K562 (cell line): ENCODE results near the gene PRR35. TPM values are rescaled to one million over a fixed set of nuclear protein-coding genes. Genes with fewer than 3 reads are reported as not detected.

Source experiments
- CREB1 ChIP-seq, 2 experiments: sonication (generic) in 1 of 2; formaldehyde crosslinking in 1 of 2; IDR thresholded peaks; 2 replicates each; pipeline versions ENCODE4 v1.6.1 to v1.8.0; 2012 to 2022; ENCODE audit warnings: inconsistent platforms in 1 of 2, mild to moderate bottlenecking in 1 of 2, missing genetic modification reagents in 1 of 2, moderate library complexity in 1 of 2
- EWSR1 ChIP-seq: fragments of 450-650 bp; IDR thresholded peaks from 2 replicates; pipeline ENCODE4 v1.6.1; 2018; ENCODE audit warnings: borderline replicate concordance, mild to moderate bottlenecking, low read depth, moderate library complexity; ENCODE audit not compliant: partially characterized antibody
- FOXK2 ChIP-seq, 2 experiments: fragments of 450-650 bp; IDR thresholded peaks in 1 of 2; conservative IDR thresholded peaks in 1 of 2; 2 replicates each; pipeline ENCODE4 v1.6.1; 2016; ENCODE audit warnings: low read depth in 2 of 2, mild to moderate bottlenecking in 1 of 2
- GATAD2B ChIP-seq: fragments of 450-650 bp; IDR thresholded peaks from 2 replicates; pipeline ENCODE4 v1.6.1; 2017; ENCODE audit warnings: mild to moderate bottlenecking, borderline replicate concordance
- KHSRP ChIP-seq: fragments of 450-650 bp; IDR thresholded peaks from 2 replicates; pipeline ENCODE4 v1.6.1; 2017
- POU5F1 ChIP-seq: fragments of 150-350 bp; IDR thresholded peaks from 2 replicates; pipeline ENCODE4 v1.6.1; 2014; ENCODE audit warnings: borderline replicate concordance, low read length, low read depth, mild to moderate bottlenecking; ENCODE audit not compliant: partially characterized antibody
- RCOR1 ChIP-seq, 2 experiments: IDR thresholded peaks; 2 replicates each; pipeline ENCODE4 v1.6.1; 2012; ENCODE audit warnings: low read depth in 2 of 2, low read length in 2 of 2, borderline replicate concordance in 1 of 2, improper control_type of control experiment in 1 of 2
- RFX5 ChIP-seq: IDR thresholded peaks from 2 replicates; pipeline ENCODE4 v1.6.1; 2011; ENCODE audit warnings: low read depth, mild to moderate bottlenecking, improper control_type of control experiment, low read length
- SOX6 ChIP-seq: fragments of 450-650 bp; IDR thresholded peaks from 2 replicates; pipeline ENCODE4 v1.6.1; 2014; ENCODE audit warnings: mild to moderate bottlenecking
- SPI1 ChIP-seq: IDR thresholded peaks from 2 replicates; pipeline ENCODE4 v1.6.1; 2011; ENCODE audit warnings: low read depth, low read length, control low read depth, borderline replicate concordance
- ZNF175 ChIP-seq: fragments of 200-800 bp; sonication (Bioruptor generic); IDR thresholded peaks from 2 replicates; pipeline ENCODE4 v1.6.1; 2016; ENCODE audit warnings: low read depth, mild to moderate bottlenecking, missing genetic modification characterization, missing compliant biosample characterization
- polyA plus RNA-seq, 8 experiments: library from polyadenylated mRNA; depleted of rRNA in 4 of 8; stranded (reverse) in 5 of 8; unstranded in 3 of 8; fragments of >200 nt; fragmentation: Nextera tagmentation in 2 of 8; fragmentation: Illumina TruSeq in 1 of 8; extraction: Ambion mirVana in 2 of 8; extraction: Trizol in 1 of 8; gene quantifications; 2 replicates each; pipeline versions ENCODE4 v1.2.1 to v1.2.3, GENCODE V29; 2011 to 2014; ENCODE audit warnings: inconsistent platforms in 1 of 8, missing spikeins in 1 of 8
- total RNA-seq, 7 experiments: library from RNA; depleted of rRNA in 6 of 7; stranded (reverse); fragments of >200 nt in 6 of 7; fragmentation: Illumina TruSeq in 2 of 7; extraction: Trizol in 2 of 7; gene quantifications; 2 replicates each; pipeline versions ENCODE4 v1.2.1 to v1.2.3, GENCODE V29; 2011 to 2021; ENCODE audit warnings: low replicate concordance in 1 of 7
- TF ChIP-seq, protein P1 (sequence below): sonication (generic); formaldehyde crosslinking; IDR thresholded peaks from 2 replicates; pipeline ENCODE4 v1.8.0; 2023; ENCODE audit warnings: mild to moderate bottlenecking, missing genetic modification reagents
- TF ChIP-seq, protein P2 (sequence below): fragments of 250-450 bp; sonication (Bioruptor Pico); IDR thresholded peaks from 2 replicates; pipeline ENCODE4 v1.5.0; 2020; ENCODE audit warnings: mild to moderate bottlenecking
- TF ChIP-seq, protein P3 (sequence below): fragments of 250-450 bp; sonication (Bioruptor Pico); IDR thresholded peaks from 2 replicates; pipeline ENCODE4 v1.8.0; 2021; ENCODE audit warnings: borderline replicate concordance, mild to moderate bottlenecking, moderate library complexity; ENCODE audit not compliant: poor library complexity, severe bottlenecking
- TF ChIP-seq, protein P4 (sequence below): fragments of 450-650 bp; IDR thresholded peaks from 2 replicates; pipeline ENCODE4 v1.6.1; 2016; ENCODE audit warnings: low read depth

PRR35 gene
- total and polyA plus RNA-seq, 9 of the 15 experiments (the other 6 are each of a cell fraction or from before 2014, with no cell fraction given), result 0.17 to 0.45 (median 0.21) TPM; not detected in 5

DNA sequence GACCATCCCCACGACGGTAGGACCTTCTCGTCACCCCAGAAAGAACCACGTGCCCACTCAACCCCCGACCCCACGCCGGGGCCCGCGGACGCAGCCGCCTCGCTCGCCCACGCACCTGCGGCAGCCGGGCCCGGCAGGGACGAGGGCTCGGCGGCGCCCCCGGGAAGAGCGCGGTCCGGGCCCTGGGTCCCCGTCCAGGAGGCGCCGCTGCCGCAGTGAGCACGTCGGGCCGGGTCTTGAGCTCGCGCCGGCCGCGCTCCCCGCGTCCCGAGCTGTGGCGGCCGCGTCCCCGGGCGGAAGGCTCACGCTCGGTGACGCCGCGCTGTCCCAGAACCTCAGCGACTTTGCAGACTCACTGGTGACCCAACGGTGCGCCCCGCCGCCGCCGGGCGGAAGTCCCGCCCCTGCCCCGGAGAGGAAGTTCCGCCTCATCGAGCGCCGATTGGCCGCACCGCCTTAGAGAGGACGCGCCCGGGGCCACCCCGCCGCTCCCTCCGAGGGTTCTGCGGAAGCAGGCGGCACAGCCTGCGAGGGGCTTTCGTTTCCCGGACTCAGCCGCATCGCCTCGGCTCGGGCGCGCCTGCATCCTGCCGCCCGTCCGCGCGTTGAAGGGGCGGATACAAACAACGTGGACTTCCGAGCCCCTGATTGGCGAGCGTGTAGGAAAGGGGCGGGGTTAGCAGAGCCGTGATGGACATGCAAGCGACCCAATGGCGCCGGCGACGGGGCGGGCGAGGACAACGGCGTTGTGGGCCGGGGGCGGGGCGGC lies 28.9 kb downstream of the PRR35 start (continued):
- no peak; the same call in 1 of the 2 replicates for TF ChIP-seq GATAD2B
- no peak for TF ChIP-seq EWSR1
- peak; percentile 88 for TF ChIP-seq SPI1
- TF ChIP-seq, protein P1, sequence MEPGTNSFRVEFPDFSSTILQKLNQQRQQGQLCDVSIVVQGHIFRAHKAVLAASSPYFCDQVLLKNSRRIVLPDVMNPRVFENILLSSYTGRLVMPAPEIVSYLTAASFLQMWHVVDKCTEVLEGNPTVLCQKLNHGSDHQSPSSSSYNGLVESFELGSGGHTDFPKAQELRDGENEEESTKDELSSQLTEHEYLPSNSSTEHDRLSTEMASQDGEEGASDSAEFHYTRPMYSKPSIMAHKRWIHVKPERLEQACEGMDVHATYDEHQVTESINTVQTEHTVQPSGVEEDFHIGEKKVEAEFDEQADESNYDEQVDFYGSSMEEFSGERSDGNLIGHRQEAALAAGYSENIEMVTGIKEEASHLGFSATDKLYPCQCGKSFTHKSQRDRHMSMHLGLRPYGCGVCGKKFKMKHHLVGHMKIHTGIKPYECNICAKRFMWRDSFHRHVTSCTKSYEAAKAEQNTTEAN (CRISPR knock-in tag), result 0 out of 2 replicates have a peak, but pooled peaks have one; percentile 73
- TF ChIP-seq, protein P2, sequence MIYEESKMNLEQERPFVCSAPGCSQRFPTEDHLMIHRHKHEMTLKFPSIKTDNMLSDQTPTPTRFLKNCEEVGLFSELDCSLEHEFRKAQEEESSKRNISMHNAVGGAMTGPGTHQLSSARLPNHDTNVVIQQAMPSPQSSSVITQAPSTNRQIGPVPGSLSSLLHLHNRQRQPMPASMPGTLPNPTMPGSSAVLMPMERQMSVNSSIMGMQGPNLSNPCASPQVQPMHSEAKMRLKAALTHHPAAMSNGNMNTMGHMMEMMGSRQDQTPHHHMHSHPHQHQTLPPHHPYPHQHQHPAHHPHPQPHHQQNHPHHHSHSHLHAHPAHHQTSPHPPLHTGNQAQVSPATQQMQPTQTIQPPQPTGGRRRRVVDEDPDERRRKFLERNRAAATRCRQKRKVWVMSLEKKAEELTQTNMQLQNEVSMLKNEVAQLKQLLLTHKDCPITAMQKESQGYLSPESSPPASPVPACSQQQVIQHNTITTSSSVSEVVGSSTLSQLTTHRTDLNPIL (CRISPR knock-in tag), result no peak
- TF ChIP-seq CREB1 (IDR thresholded peaks at IDR 0.05), result peak; percentile 35
- peak; percentile 79 for TF ChIP-seq CREB1 (CRISPR knock-in tag; IDR thresholded peaks at IDR 0.05)
- TF ChIP-seq KHSRP, result no peak
- TF ChIP-seq, protein P3, sequence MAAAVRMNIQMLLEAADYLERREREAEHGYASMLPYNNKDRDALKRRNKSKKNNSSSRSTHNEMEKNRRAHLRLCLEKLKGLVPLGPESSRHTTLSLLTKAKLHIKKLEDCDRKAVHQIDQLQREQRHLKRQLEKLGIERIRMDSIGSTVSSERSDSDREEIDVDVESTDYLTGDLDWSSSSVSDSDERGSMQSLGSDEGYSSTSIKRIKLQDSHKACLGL (CRISPR knock-in tag), result no peak
- no peak; the same call in 1 of the 2 replicates for TF ChIP-seq SOX6
- TF ChIP-seq, protein P4, sequence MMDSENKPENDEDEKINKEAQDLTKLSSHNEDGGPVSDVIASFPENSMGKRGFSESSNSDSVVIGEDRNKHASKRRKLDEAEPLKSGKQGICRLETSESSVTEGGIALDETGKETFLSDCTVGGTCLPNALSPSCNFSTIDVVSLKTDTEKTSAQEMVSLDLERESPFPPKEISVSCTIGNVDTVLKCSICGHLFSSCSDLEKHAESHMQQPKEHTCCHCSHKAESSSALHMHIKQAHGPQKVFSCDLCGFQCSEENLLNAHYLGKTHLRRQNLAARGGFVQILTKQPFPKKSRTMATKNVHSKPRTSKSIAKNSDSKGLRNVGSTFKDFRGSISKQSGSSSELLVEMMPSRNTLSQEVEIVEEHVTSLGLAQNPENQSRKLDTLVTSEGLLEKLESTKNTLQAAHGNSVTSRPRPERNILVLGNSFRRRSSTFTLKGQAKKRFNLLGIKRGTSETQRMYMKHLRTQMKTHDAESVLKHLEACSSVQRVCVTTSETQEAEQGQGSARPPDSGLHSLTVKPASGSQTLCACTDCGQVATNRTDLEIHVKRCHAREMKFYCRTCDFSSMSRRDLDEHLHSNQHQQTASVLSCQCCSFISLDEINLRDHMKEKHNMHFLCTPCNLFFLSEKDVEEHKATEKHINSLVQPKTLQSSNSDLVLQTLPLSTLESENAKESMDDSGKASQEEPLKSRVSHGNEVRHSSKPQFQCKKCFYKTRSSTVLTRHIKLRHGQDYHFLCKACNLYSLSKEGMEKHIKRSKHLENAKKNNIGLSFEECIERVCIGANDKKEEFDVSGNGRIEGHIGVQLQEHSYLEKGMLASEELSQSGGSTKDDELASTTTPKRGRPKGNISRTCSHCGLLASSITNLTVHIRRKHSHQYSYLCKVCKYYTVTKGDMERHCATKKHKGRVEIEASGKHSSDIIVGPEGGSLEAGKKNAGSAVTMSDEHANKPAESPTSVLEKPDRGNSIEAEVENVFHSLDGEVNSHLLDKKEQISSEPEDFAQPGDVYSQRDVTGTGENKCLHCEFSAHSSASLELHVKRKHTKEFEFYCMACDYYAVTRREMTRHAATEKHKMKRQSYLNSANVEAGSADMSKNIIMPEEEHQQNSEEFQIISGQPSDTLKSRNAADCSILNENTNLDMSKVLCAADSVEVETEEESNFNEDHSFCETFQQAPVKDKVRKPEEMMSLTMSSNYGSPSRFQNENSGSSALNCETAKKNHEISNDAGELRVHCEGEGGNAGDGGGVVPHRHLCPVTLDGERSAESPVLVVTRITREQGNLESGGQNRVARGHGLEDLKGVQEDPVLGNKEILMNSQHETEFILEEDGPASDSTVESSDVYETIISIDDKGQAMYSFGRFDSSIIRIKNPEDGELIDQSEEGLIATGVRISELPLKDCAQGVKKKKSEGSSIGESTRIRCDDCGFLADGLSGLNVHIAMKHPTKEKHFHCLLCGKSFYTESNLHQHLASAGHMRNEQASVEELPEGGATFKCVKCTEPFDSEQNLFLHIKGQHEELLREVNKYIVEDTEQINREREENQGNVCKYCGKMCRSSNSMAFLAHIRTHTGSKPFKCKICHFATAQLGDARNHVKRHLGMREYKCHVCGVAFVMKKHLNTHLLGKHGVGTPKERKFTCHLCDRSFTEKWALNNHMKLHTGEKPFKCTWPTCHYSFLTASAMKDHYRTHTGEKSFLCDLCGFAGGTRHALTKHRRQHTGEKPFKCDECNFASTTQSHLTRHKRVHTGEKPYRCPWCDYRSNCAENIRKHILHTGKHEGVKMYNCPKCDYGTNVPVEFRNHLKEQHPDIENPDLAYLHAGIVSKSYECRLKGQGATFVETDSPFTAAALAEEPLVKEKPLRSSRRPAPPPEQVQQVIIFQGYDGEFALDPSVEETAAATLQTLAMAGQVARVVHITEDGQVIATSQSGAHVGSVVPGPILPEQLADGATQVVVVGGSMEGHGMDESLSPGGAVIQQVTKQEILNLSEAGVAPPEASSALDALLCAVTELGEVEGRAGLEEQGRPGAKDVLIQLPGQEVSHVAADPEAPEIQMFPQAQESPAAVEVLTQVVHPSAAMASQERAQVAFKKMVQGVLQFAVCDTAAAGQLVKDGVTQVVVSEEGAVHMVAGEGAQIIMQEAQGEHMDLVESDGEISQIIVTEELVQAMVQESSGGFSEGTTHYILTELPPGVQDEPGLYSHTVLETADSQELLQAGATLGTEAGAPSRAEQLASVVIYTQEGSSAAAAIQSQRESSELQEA, result no peak
- no peak for TF ChIP-seq POU5F1
- peak; percentile 35 to 47; a peak in 2 of 4 replicates for TF ChIP-seq FOXK2 (conservative IDR thresholded peaks at IDR 0.05 in 1 of 2, IDR thresholded peaks at IDR 0.05 in 1 of 2; ENCODE audit: low read depth in 2 of 2)
- no peak for TF ChIP-seq ZNF175 (CRISPR knock-in tag)
- TF ChIP-seq RCOR1 (IDR thresholded peaks at IDR 0.05; ENCODE audit: borderline replicate concordance in 1 of 2, low read depth in 2 of 2, low read length in 2 of 2), result no peak
- no peak for TF ChIP-seq RFX5
